T-helper 2 cell treated with Interferon-gamma antibody and Interleukin-4, amounts not matched to agents 5 μg/mL and 100 μg/mL, for 36 hours (primary cell): ENCODE results near the gene RTN4RL1.
"Not testable (repeated sequence)": the region's sequence is repeated elsewhere in the genome, so short reads cannot be mapped to it uniquely, and the experiment has no call there.

Source experiments
- DNase-seq: peaks from one replicate; pipeline ENCODE4 v3.0.0; 2021; ENCODE audit warnings: low spot score
- H3K27ac Mint-ChIP-seq: one replicate; pipeline ENCODE4 v1.8.0; 2021; ENCODE audit warnings: mild to moderate bottlenecking, mixed read lengths
- H3K27me3 Mint-ChIP-seq: one replicate; pipeline ENCODE4 v1.8.0; 2021; ENCODE audit warnings: low read depth, mixed read lengths
- H3K36me3 Mint-ChIP-seq: one replicate; pipeline ENCODE4 v1.8.0; 2021; ENCODE audit warnings: low read depth, mixed read lengths
- H3K4me1 Mint-ChIP-seq: one replicate; pipeline ENCODE4 v1.8.0; 2021; ENCODE audit warnings: low read depth, mixed read lengths
- H3K4me3 Mint-ChIP-seq: one replicate; pipeline ENCODE4 v1.8.0; 2022; ENCODE audit warnings: mild to moderate bottlenecking, moderate library complexity, mixed read lengths
- H3K9me3 Mint-ChIP-seq: one replicate; pipeline ENCODE4 v1.8.0; 2021; ENCODE audit warnings: mixed read lengths

Gene RTN4RL1

DNA sequence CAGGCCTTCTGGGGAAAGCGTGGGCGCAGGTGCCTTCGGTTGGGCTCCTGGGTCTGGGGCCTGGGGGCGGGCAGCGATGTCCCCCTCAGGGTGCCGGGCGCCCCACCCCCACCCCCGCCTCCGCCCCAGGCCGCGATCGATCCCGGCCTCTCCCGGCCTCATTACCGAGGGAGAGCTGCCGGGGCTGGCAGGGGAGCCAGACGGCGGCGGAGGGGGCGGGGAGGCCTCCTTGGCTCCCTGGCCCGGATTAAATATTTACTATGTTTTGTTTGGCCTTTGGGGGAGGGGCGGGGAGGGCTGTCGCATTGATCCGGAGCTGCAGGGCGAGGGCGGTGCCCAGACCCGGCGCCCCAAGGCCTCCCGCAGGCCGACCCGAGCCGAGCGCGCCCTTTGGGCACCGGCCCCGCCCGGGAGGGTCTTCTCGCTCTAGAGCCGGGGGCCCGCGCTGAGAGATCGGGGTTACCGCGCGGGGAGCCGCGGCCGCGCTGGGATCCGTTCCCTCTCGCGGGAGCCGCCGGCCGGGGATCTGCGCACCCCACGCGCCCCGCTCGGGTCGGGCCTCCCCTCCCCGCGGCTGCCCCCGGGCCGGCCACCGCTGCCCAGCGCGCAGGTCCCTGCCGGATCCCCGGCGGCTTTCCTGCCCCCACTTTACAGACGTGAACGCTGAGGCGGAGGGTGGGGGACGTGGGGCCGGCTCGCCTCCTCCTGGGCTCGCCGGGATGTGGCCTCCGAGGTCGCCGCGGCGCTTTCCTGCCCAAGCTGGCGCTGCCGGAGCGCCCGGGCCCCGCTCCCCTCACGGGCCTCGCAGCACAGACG, 27.0 kb downstream of the RTN4RL1 start:
- Mint-ChIP-seq H3K27me3 (peaks cover 44% of the 10 kb centered on the region), H3K27ac (no peak overlapping the region), H3K4me1 (no peaks in the 10 kb centered on the region), H3K4me3 (no peak overlapping the region), H3K36me3 (no peaks in the 10 kb centered on the region), H3K9me3 (no peaks in the 10 kb centered on the region)
- DNase-seq: no peak

DNA sequence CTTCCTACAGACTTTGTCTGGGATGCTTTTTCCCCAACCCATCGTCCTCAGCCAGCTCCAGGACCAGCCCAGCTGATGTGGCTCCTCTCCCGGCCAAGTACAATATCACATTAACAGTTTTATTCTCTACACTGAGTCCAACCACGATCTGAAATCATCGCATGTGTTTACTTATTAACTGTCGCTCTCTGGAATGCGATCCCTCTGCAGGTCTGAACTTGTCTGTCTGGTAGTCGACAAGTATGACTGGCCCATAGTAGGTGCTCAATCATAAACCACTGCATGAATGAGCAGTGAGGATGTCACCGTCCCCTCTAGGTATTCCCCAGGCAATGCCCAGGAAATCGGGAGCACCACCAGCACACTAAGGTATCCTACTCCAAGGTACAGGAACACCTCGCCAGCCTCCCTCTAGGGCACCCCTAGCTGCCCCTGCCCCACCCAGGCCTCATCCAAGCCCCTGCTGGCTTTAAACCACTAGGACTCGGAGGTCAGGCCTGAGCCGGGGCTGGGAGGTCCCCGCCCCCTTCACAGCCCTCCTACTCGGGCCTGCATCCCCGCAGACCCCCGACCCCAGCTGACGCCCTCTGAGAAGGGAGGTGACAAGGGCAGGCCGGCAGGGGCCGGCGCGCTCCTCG, 27.7 kb downstream of the RTN4RL1 start:
- H3K4me3 Mint-ChIP-seq: no peak overlapping the region
- no peaks in the 10 kb centered on the region for H3K4me1 Mint-ChIP-seq
- no peak overlapping the region for H3K27ac Mint-ChIP-seq
- DNase-seq: no peak
- no peaks in the 10 kb centered on the region for H3K36me3 Mint-ChIP-seq
- peaks cover 44% of the 10 kb centered on the region for H3K27me3 Mint-ChIP-seq
- H3K9me3 Mint-ChIP-seq: no peaks in the 10 kb centered on the region

DNA sequence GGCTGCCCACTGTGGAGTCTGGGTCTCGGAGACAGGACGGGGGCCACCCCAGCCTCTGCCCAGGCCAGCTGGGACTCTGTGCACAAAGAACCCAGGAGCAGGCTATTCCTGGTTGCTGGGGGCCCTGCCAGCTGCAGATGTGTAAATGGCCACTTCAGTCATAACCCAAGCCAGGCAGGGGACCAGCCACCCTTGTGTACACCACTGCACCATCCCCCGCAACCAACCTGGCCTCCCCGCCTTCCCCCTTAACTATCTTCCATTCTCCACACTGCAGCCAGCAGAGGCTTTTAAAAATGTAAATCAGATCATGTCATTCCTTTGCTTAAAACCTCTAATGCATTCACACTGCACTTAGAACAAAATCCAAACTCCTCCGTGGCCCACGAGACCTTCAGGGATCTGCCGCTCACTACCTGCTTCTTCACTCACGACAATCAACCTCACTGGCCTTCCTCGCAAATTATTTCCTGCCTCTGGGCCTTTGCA, 28.3 kb downstream of the RTN4RL1 start:
- Mint-ChIP-seq H3K27ac (no peak overlapping the region), H3K4me1 (no peaks in the 10 kb centered on the region), H3K4me3 (no peak overlapping the region), H3K36me3 (no peaks in the 10 kb centered on the region), H3K27me3 (peaks cover 44% of the 10 kb centered on the region), H3K9me3 (no peaks in the 10 kb centered on the region)
- DNase-seq: no peak

DNA sequence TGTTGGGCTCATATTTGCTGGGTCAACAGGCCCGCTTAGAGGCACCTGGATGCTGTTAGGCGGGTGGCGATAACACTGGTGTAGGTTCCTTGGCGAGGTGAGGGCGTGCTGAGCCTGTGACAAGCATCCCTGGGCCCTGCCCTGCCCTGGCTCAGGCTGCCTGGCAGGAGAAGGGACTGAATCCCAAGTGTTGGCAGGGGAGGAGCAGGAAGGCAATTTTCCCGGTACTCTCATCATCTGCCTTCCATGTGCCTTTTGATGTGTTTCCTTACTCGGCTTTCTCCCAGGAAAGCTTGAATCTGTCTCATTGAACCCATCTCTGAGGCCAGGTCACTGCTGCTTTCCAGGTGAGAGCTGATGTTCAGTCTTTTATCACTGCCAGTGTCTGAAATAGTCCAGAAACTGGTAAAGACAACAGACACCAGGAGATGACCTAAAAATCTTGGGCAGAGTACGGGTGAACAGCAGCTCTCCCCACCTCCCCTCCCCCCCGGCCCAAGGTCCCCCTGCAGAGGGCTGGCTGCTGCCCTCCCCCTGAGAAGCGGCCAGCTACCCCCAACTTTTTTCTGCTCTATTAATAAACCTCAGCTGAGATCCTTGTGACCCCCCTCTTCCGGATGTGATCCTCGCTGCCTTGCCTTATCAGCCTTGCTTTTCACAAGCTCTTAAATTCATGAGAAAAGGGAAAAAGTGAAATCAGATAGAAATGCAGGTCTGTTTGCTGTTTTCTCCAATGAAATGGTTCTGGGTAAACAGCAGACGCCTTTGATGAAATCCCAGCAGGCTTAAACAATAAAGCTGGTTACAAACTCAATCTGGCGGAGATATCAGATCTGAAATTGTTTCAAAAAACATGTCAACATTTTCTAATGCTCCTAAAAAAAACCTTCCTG, 29.0 kb downstream of the RTN4RL1 start:
- Mint-ChIP-seq H3K27ac (no peak overlapping the region), H3K9me3 (no peaks in the 10 kb centered on the region), H3K36me3 (no peaks in the 10 kb centered on the region), H3K4me1 (no peaks in the 10 kb centered on the region), H3K27me3 (peaks cover 44% of the 10 kb centered on the region), H3K4me3 (no peak overlapping the region)
- no peak for DNase-seq

DNA sequence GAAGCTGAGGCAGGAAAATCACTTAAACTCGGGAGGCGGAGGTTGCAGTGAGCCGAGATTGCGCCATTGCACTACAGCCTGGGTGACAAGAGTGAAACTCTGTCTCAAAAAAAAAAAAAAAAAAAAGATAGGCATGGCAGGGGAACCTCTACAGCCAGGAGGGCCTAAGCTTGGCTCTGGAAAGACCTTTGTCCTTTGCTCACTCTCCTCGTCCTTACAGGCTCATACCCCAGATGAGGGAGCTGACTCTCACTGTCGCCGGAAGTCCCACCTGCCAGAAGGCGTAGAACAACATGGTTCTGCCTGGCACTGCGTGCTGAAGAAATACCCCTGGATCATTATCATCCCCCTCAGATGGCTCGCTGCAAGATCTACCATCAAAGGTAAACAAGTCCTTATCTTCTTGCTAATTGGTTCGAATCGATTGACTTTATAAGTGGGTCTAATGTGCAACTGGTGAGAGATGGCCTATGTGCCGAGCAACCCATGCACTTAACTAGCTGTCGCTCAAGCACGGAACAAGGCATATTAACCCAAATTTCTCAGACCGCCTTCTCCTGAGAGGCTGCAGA, 29.7 kb downstream of the RTN4RL1 start:
- no peaks in the 10 kb centered on the region for H3K4me1 Mint-ChIP-seq

DNA sequence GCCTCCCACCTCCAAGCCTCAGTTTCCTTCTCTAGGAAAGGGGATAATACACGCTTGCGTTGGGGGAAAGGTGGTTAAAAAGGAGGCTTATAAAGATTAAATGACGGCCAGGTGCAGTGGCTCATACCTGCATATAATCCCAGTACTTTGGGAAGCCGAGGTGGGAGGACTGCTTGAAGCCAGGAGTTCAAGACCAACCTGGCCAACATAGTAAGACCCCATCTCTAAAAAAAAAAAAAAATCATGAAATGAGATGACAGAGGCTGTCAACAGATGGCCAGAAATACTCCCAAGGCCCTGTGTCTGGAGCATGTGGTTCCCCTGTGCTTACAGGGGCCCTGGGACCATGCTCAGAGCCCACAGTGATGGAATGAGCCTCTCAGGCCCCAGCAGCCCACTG, 30.4 kb downstream of the RTN4RL1 start:
- H3K9me3 Mint-ChIP-seq: no peaks in the 10 kb centered on the region
- H3K4me1 Mint-ChIP-seq: no peaks in the 10 kb centered on the region
- H3K36me3 Mint-ChIP-seq: no peaks in the 10 kb centered on the region
- H3K27ac Mint-ChIP-seq: no peak overlapping the region
- peaks cover 40% of the 10 kb centered on the region for H3K27me3 Mint-ChIP-seq
- DNase-seq: no peak
- no peak overlapping the region for H3K4me3 Mint-ChIP-seq

More for the DNA sequence above, 29.7 kb downstream of the RTN4RL1 start:
- Mint-ChIP-seq H3K9me3 (no peaks in the 10 kb centered on the region), H3K36me3 (no peaks in the 10 kb centered on the region), H3K27ac (no peak overlapping the region), H3K4me3 (no peak overlapping the region), H3K27me3 (peaks cover 43% of the 10 kb centered on the region)
- no peak for DNase-seq

DNA sequence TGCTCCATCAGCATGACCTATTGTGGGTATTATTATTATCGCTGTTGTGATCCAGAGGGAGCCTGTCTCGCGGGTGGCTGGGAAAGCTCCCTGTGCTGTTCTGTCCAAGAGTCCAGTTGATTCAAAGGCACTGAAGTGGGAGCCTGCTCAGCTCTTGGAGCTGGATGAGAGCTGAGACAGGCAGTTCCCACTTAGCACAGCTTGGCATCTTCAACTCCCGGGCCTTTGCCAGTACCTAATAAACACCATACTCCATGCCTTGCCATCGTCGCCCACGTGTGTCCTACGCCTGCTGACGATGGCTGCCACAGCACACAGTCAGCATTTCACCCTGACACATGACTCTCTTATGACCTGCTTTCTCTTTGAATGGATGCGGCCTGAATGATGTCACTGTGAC, 32.6 kb downstream of the RTN4RL1 start:
- Mint-ChIP-seq H3K27me3 (peaks cover 32% of the 10 kb centered on the region), H3K4me1 (no peaks in the 10 kb centered on the region), H3K27ac (no peak overlapping the region), H3K9me3 (no peaks in the 10 kb centered on the region), H3K4me3 (no peak overlapping the region), H3K36me3 (no peaks in the 10 kb centered on the region)
- DNase-seq: no peak

DNA sequence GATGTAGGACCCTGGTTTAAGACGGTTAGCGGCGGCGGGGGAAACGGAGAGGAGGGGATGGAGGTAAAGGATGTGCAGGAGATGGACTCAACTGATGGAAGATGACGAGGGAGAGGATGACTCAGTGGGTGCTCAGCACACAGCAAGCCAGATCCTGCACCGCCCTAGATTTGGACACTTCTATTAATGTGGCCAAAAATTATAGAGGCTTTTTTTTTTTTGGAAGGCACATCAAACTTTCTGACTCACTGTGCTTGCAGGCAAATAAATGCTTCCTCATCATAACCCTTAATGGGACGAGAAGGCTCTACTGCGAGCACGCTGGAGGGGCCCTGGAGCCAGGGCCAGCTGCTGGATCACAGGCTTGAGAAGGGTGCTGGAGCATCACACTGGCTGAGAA, 36.0 kb downstream of the RTN4RL1 start:
- Mint-ChIP-seq H3K9me3 (no peaks in the 10 kb centered on the region), H3K27me3 (peaks cover 7% of the 10 kb centered on the region), H3K27ac (no peak overlapping the region), H3K4me3 (no peak overlapping the region), H3K4me1 (no peaks in the 10 kb centered on the region), H3K36me3 (no peaks in the 10 kb centered on the region)
- DNase-seq: no peak

DNA sequence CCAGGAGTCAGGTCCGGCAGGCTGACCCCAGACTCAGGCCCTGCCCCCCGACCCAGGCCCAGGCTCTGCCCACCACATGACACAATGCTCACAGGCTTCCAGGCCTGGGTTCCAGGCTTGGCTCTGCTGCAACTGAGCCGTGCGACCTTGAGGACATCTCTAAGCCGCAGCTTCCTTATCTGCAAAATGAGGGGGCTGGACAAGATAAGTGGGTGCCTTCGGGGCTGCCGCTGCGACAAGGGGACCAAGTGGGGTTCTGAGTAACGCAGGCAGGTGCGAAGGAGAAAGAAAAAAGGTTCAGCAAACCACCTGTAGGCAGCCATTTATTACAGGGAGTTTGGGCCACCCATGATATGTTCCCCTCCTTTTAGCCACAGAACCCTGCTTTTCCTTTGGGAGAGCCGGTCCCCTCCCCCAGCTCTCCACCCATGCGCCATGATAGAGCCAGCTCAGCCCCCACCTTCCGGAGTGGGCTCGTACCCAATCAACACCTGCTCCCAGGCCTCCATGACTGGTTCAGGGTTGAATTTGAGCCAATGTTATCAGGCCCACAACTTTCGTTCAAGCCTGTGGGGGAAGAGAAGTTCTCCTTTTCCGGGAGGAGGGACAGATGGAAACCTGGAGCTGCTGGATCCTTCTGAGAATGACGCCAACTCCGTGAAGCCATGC, 38.2 kb downstream of the RTN4RL1 start:
- Mint-ChIP-seq H3K27ac (no peak overlapping the region), H3K36me3 (no peaks in the 10 kb centered on the region), H3K27me3 (peaks cover 7% of the 10 kb centered on the region), H3K9me3 (no peaks in the 10 kb centered on the region), H3K4me3 (no peak overlapping the region), H3K4me1 (no peaks in the 10 kb centered on the region)
- DNase-seq: no peak

DNA sequence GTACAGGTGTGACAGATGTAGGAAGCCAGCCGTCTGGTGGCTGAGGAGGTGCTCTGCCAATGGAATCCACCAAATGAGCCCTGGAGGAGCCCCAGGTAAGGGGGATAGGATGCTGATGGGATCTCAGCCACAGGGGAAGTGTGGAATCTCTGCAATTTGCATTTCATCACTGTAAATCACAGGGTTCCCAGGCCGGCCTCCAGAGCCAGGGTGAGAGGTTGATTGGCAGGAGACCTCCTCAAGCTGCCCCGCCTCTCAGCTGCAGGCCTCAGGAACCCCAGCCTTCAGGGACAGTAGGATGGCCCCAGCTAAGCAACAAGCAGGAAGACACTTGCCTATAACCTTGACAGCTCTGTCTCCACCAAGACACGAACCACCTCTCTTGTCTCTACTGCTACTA, 39.4 kb downstream of the RTN4RL1 start:
- H3K9me3 Mint-ChIP-seq: no peaks in the 10 kb centered on the region
- peaks cover 3% of the 10 kb centered on the region for H3K27me3 Mint-ChIP-seq
- no peak for DNase-seq
- H3K36me3 Mint-ChIP-seq: no peaks in the 10 kb centered on the region
- no peak overlapping the region for H3K4me3 Mint-ChIP-seq
- H3K27ac Mint-ChIP-seq: no peak overlapping the region
- H3K4me1 Mint-ChIP-seq: no peaks in the 10 kb centered on the region

DNA sequence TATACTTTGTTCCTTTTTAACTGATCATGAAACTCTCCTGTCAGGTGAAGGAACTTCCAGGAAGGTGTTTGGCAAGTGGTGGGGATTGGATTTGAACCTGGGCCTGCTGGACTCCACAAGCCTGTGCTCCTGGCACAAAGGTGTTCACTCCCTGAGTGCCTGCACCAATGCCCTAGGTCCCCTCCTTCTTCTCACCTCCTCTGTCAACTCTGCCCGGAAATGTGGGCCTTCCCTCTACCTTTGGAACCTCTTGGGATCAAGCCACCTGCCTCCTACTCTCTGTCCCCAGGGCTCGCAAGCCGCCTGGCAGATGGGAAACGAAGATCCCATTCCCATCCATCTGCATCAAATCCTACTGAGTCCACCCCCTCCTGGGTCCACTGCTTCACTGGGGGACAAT, 40.0 kb downstream of the RTN4RL1 start:
- Mint-ChIP-seq H3K4me1 (no peaks in the 10 kb centered on the region), H3K27ac (no peak overlapping the region), H3K27me3 (peaks cover 3% of the 10 kb centered on the region), H3K4me3 (no peak overlapping the region), H3K36me3 (no peaks in the 10 kb centered on the region), H3K9me3 (no peaks in the 10 kb centered on the region)
- DNase-seq: no peak

DNA sequence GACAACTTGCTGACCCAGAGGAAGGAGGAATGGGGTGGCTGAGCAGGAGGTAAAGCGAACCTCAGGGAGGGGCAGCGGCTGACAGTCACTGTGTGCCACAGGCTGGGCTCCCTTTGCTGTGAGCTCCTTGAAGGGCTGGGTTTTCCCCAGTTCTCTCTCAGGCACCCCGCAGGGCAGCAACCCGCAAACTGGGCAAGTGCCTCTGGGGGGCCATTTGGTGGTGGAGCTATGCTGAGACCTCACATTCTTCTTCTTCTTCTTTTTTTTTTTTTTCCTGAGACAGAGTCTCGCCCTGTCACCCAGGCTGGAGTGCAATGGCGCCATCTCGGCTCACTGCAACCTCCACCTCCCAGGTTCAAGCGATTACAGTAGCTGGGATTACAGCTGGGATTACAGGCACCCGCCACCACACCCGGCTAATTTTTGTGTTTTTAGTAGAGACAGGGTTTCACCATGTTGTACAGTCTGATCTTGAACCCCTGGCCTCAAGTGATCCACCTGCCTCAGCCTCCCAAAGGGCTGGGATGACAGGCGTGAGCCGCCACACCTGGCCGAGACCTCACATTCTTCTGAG, 42.3 kb downstream of the RTN4RL1 start:
- not testable (repeated sequence) for H3K27ac Mint-ChIP-seq, H3K4me3 Mint-ChIP-seq, H3K27me3 Mint-ChIP-seq, H3K36me3 Mint-ChIP-seq, DNase-seq, H3K4me1 Mint-ChIP-seq, H3K9me3 Mint-ChIP-seq

DNA sequence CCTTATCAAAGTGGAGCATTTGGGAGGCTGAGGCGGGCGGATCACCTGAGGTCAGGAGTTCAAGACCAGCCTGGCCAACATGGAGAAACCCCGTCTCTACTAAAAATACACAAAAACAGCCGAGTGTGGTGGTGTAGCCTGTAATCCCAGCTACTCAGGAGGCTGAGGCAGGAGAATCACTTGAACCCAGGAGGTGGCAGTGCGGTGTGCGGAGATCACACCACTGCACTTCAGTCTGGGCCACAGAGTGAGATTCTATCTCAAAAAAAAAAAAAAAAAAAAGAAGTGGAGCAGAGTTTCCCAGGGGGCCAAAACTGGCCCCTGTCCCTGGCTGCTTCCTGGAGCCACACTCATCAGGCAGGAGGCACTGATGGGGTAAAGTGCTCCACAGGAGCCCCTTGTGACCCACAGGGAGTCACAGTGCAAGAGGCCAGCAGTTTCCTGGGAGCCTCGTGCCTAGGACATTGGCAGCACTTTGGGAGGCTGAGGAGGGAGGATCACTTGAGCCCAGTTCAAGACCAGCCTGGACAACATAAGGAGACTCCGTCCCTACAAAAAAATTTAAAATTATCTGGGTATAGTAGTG, 44.4 kb downstream of the RTN4RL1 start:
- DNase-seq: no peak
- H3K9me3 Mint-ChIP-seq: no peaks in the 10 kb centered on the region
- H3K4me1 Mint-ChIP-seq: peaks cover 6% of the 10 kb centered on the region
- H3K4me3 Mint-ChIP-seq: no peak overlapping the region
- peaks cover 17% of the 10 kb centered on the region for H3K27me3 Mint-ChIP-seq
- no peak overlapping the region for H3K27ac Mint-ChIP-seq
- no peaks in the 10 kb centered on the region for H3K36me3 Mint-ChIP-seq
